NCI-H510A treated with DMSO at 0.1 percent for 48 hours (cell line): ENCODE measurements around the gene CCL23.
"Not testable (repeated sequence)": the region's sequence is repeated elsewhere in the genome, so short reads cannot be mapped to it uniquely, and the experiment has no call there.

ENCODE experiments used
- DNase-seq: peaks from one replicate; lab custom pipeline; 2025; lab: John Stamatoyannopoulos, UW

The CCL23 gene

DNA sequence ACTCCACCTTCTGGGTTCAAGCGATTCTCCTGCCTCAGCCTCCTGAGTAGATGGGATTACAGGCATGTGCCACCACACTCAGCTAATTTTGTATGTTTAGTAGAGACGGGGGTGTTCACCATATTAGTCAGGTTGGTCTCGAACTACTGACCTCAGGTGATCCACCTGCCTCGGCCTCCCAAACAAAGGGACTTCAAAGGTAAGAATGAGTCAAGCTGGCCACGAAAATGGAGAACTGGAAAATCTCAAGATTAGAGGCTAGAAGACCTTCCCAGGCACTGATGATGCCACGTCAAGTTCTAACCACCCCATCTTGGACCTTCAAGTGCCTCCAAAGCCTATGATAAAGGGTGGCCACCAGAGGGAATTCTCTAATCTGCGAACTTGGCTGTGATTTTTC lies 15.1 kb downstream of the CCL23 start:
- no peak for DNase-seq

DNA sequence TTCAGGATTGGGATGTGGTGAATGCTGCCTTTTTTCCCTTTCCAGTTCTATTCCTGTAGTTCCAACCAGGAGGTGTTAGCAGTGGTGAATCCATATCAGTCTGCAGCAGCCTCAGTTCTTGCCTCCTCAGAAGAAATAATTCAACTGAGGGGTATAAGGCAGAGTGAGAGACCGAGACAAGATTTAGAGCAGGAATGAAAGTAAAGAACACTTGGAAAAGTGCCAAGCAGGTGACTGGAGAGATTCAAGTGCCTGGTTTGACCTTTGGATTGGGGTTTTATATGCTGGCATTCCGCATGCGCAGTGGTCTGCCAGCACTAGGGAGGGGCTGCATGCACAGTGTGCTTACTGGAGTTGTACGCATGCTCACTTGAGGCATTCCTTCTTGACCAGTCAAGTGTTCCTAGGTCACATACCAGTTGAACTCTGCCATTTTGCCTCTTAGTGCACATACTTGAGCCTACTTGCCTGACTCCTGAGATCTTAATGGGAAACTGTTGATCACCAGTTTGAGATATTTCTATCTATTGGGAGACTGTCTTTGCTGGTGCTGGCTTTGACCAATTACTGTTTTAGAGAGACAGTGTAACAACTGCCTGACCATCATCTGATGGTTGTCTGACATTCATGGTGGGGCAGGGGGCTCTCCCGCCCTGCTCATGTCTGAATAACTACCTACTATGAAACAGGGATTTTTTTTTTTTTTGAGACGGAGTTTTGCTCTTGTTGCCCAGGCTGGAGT lies 15.7 kb downstream of the CCL23 start:
- DNase-seq = no peak

DNA sequence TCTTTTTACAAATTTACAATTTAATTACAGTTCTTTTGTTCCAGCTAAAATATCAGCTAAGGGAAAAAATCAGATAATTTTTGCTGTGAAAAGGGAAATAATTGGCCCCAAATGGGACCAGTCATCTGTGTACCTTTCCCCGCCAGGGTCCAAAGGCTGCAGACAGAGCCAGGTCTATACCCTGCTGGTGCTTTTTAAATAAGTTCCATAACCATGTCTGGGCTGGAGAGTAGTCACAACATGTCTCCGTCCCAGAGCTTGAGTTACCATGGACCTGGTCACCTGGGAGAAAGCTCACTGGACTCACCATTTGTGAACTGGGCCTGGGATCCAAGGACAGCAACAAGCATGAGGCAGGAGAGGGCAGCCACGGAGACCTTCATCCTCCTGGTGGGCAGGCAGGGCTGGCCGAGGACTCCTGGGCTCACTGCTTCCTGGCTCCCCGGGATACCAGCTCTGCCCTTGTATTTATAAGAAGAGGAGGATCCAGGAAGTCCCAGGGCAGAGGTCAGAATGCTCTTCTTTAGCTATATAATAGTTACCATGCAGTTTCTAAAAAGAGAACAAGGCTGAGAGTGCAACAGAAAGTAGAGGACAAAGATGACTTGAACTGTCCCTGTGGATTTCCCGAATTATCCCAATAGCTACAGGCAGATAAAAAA lies 16.5 kb downstream of the CCL23 start, which contains the start of gene CCL15:
TSS of gene CCL15 (minus strand) at position 444 of the 662 bp plus-strand sequence. CDS start at position 383, 61 bp downstream.
- no peak for DNase-seq

DNA sequence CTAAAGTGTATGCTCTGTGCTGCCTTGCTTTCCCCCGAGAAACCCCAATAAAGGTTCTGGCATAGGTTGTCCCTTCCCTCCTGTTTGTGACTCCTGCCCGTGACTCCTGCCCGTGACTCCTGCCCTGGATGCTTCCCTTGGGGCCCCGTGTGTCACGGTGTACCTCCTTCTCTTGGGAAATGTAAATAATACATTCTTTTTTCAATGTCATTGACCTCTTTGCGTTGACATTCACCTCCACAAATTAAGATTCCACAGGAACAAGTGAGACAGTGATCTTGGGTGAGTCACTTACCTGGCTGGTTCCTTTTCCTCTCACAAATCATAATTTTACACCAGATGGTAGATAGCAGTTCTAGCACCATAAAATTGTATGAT lies 17.1 kb downstream of the CCL23 start:
- no peak for DNase-seq

DNA sequence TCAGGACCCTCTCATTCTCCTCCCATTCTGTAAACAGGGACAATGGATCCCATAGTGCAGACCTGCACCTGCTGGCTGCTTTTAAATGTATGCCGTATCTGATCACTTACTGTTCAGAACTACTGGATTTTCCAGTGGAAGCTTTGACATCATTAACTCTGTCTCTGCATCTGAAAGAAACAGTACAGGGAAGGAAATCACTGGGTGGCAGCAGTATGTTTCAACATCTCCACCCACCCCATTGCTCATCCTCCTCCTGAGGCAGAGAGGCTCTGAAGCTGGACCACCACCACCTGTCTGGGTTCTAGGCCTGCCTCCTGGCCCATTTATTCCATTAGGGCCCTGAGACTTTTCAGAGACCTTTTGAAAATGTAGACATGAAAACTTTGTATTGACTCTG lies 19.0 kb downstream of the CCL23 start:
- DNase-seq = no peak

DNA sequence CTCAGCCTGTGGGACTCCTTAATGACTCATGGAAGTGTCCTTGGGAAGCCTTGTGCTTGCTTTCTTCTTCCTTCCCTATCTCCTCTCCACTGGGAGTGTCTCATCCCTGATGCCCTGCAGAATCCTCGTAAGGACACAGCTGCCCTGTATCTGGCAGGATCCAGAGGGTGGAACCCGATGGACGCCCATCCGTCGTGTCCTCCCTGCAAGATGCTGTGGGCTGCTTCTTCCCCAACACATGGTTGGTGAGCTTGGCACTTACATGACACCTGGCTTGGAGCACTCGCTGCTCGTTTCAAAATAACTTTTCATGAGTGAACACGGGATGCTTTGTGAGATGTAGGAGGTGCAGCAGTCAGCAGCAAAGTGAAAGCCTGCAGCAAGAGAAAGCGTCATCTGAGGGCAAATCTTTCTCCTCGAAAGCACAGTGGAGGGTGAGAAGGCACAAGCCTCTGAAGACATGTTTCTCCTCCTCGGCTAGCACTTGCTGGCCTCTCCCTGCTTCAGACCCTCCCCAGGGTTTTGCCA lies 19.7 kb downstream of the CCL23 start:
- no peak for DNase-seq

DNA sequence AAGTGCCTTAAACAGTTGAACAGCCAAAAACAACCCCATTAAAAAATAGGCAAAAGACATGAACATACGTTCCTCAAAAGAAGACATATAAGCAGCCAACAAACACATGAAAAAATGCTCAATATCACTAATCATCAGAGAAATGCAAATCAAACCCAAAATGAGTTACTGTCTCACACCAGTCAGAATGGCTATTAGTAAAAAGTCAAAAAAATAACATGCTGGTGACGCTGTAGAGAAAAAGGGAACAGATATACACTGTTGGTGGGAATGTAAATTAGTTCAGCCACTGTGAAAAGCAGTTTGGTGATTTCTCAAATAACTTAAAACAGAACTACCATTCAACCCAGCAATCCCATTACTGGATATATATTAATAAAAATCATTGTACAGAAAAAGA lies 22.4 kb downstream of the CCL23 start:
- not testable (repeated sequence) for DNase-seq

DNA sequence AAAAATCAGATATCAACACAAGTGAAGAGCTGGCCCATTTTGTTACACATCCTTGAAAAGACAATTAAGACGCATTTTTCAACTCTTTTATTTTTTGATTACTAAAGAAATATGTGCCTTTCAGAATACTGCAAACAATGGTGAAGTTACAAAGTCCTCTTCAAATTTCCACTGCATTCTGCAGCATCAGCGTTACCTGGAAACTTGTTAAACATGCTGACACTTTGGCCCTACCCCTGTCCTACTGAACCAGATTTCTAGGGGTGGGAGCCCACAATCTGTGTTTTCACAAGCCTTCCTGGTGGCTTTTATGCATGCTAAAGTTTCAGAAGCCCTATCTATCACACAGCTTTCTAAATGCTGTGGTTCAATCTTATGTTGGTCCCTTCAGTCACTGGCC lies 26.7 kb downstream of the CCL23 start:
- no peak for DNase-seq

DNA sequence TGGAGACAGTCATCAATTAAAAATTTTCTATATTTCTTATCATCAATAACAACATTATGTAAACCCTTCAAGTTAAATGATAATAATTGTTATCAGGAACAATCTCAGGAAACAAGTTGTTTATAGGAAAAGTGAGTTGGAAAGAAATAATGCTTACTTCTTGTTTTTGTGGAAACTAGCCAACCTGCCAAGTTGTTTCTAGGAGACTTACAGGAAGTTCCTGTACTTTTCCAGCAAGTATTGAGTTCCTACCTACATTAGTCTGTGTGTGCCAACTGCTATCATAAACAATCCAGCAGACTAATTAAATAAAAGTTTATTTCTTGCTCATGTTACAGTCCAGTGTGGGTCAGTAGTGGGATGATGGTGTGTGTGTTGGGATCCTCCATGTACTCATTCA lies 29.6 kb downstream of the CCL23 start:
- no peak for DNase-seq

DNA sequence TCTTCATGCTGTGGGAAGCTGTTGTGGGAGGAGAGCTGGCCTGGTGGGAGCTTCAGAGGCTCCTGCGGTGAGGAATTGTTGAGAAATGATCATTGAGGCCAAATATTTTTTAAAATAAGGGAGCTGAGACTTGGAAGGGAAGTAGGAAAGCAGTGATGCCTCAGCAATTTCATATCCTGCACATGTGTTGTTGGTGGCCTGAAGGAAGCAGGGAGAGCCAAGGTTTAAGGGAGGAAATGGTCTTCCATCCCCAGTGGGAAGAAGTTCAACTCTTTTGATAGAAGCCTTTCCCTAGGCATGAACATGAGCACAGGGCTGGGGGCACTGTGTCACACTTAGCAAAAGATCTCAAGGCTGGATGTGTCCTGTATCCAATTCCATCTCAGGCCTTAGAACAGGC lies 31.1 kb downstream of the CCL23 start, which contains the start of gene CCL14:
TSS of gene CCL14 (minus strand) at position 87 of the 400 bp plus-strand sequence. CDS start at position 7, 80 bp downstream.
- no peak for DNase-seq

DNA sequence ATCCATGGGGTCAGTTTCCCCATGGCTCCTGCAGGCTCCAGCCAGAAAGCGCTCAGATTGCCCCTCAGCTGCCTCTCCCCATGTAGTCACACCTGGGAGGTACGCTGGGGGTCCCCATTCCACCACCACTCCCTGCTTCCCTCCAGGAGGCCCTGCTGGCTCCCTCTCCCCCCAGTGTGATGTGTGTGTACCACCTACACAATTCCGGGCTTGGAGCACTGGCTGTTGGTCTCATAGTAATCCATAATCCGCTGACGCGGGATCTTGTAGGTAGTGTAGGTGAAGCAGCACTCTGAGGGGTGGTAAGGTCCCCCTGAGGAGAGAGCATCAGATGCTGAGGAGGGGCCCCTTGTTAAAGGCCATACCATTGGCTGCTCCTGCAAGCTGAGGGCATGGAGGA lies 33.6 kb downstream of the CCL23 start:
- no peak for DNase-seq

DNA sequence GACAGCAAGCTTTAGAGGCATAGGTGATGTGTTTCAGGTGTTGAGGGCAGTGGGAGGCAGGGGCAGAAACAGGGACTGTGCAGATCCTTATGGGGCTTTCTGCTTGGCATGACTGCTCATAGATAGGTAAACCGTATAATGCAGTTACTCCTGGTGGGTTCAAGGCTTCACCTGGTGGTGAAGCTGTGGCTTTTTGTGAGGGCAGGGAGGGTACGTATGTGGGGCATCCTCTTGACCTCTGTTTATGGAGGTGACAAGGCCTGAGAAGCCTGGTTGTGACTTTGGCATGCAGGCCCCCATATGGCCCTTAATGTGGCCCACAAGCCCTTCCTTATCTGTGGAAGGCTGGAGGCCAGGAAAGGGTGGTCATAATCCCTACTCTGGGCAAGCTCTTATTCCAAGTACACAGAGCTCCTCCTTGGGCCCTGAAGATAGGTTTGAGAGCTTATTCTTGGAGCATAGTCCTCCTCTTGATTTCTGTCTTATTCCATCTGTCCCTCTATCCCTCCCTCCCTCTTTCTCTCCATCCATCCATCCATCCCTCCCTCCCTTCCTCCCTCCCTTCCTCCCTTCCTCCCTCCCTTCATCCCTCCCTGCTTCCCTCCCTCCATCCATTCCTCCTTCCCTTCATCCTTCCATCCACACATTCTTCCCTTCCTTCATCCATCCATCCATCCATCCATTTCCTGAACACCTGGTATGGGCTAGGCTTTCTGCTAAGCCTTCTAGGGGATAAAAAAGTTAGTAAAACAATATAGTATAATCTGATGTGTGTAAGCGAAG lies 35.2 kb downstream of the CCL23 start:
- DNase-seq = no peak

DNA sequence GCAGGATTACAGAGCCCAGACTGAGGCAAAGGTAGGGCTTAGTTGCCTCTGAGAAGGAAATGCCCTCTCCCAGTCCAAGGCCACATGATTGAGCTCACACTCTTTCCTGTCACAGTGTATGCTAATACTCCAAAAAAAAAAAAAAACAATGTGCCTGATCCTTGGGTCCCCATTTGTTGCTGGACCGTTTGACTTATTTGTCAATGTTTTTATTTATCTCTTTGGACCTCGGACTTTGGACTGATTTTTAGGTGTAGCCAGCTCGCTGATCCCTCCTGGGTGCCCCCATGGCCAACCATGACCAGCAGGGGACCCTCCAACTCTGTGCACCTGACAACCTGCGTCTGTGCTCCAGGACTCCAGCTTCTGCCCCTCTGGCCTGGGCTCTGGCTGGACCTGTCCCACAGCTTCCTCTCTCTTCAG lies 35.9 kb downstream of the CCL23 start:
- no peak for DNase-seq

DNA sequence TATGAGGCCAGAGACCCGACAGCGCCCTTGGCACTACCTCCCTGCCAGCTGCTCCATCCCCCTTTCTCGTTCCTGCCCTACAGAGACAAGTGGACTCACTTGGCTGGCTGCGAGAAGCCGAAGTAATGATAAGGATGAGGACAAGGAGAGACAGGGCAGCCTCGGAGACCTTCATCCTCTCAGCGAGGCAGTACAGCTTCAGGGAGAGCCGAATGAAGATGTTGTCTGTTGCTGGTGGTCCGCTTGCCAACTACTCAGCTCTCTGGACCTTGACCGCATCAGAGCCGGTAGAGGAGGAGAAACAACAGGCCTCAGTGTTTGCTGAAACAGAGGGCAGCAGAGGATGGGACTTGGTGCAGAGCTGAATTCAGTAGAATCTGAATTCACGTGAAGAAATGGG lies 36.5 kb downstream of the CCL23 start, which contains the start of gene CCL16:
TSS of gene CCL16 (minus strand) at position 252 of the 400 bp plus-strand sequence. CDS start at position 175, 77 bp downstream.
- DNase-seq = no peak

DNA sequence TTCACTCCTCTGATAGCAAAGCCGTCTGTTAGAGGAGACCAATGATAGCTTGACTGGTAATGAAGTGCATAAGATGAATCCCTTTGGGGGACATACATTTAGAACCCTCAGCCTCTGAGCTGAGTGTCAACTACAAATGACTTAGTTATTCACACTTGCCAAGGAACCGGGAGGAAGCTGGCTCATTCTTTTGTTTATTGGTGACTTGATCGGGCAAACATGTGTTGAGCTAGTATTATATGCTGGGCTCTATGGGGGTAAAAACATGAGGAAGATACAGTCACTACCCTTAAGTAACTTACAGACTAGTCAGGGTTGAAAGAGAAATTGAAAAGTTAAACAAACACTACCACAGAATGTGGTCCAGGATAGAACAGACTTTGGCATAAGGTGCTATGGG lies 39.4 kb downstream of the CCL23 start:
- no peak for DNase-seq

DNA sequence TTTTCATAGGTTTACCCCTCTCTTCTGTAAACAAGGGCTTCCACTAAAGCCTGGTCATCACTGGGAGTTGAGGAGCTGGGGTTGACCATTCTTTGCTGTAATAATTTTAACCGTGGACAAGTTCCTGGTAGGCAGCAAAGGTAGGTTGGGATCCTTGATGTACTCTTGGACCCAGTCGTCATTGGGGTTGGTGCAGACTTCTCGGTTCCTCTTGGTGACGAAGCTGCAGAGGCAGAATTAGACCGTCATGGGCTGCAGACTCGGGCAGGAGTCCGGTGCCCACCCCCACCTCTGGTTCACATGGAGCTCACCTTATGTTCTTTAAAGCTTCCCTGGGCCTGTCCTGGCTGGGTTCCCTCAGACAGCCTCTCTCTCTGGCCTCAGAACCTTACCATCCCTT lies 40.3 kb downstream of the CCL23 start:
- DNase-seq = no peak

DNA sequence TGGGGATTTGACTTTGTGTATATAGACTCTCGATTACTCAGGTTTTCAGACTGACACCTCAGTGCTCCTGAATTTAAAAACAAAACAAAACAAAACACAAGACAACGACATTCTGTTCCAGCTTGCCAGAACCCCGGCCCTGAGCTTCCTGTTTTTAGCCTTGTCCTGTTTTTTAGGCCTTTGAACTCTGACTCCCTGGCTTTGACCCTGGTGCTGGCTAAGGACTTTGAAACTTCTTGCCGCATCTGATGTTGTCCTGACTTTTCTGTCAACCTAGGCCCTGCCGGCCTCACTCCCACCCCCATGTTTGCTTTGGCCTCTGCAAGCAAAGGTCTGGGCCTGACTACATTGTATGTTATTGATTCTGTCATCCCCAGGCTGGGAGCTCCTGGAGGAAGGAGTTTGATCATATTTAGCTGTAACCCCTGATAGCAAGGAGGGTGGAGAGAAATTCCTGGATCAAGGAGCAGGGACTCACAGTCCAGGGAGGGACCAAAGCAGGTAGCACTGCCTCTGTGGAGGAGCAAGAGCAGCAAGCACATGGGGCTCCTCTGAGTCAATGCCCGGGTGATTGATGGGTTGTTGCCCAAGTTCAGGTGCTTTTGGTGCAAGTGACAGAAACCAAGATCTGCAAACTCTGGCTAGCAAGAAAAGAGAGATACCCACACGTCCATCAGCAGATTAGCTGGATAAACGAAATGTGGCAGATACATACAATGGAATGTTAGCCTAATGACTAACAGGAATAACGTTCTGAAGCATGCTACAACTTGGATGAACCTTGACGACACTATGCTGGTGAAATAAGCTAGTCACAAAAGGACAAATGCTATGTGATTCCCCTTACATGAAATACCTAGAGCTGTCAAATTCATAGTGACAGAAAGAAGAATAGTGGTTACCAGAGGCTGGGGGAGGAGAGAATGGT lies 44.2 kb downstream of the CCL23 start:
- no peak for DNase-seq

DNA sequence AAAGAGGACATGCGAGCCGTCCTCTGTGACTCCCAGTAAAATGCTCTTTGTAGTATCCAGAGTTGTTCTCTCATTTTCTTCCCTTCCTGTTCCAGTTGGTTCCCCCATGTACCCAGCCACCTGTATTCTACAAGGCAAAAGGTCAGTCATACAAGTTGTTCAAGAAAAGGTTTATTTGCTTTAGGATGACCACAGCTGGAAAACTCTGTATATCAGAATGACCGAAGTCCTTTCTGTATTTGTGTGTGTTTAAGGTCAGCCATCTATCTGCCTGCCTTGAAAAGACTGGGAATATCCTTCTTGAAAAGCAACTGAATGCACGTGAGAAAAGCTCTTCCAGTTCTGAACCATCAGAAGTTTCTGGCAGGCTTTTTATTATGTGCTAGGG lies 44.8 kb downstream of the CCL23 start:
- DNase-seq = no peak

DNA sequence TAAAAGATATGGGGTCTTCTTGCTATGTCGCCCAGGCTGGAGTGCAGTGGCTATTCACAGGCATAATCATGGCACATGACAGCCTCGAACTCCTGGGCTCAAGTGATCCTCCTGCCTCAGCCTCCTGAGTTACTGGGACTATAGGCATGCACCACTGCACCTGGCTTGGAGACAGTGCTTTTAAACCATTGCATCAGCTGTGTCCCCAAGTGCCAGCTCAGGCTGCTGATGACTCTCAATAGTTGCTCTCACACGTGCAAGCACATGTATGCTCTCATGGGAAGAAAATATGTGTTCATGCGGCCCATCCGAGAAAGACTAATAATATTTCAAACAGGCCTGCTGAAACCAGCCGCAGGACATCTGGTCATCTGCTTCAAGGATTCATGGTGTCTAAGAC lies 45.2 kb downstream of the CCL23 start:
- DNase-seq = no peak

DNA sequence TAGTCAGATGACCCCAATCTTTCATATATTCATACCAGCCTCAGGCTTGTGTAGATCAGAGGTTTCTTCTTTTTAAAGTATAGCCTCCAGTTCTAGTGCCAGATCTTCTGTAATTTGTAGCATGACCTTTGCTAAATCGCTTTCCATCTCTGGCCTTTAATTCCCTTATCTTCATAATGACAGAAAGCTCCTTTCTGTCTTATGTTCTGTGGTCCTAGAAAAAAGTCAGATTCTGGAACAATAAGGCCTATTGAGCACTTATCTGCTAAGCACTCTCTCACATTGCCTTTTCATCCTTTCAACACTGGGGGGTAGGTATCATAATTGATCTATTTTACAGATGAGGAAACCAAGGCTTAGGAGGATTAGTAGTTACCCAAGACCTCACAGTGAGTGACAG lies 45.7 kb downstream of the CCL23 start:
- DNase-seq = no peak
